K562 (cell line): ENCODE measurements around the gene PDCD10. TPM values are rescaled to one million over a fixed set of nuclear protein-coding genes. Genes with fewer than 3 reads are reported as not detected.
A peak's percentile ranks its signal among the peaks of the same experiment; 100 is the strongest.

Source experiments
- ADNP ChIP-seq: fragments of 200-800 bp; sonication (Bioruptor generic); IDR thresholded peaks from 2 replicates; pipeline ENCODE4 v1.6.1; 2016; ENCODE audit warnings: missing genetic modification characterization, missing compliant biosample characterization
- EHMT2 ChIP-seq: fragments of 450-650 bp; IDR thresholded peaks from 2 replicates; pipeline ENCODE4 v1.6.1; 2018; ENCODE audit warnings: antibody characterized with exemption
- ELF1 ChIP-seq: fragments of 200-800 bp; sonication (Bioruptor generic); IDR thresholded peaks from 2 replicates; pipeline ENCODE4 v1.6.1; 2016; ENCODE audit warnings: missing genetic modification characterization, missing compliant biosample characterization
- FOXM1 ChIP-seq, 2 experiments: fragments of 450-650 bp in 1 of 2; sonication (generic) in 1 of 2; formaldehyde crosslinking in 1 of 2; IDR thresholded peaks; 2 replicates each; pipeline versions ENCODE4 v1.6.1 to v1.9.0; 2017 to 2022; ENCODE audit warnings: low read depth in 2 of 2, mild to moderate bottlenecking in 2 of 2, missing genetic modification reagents in 1 of 2, moderate library complexity in 1 of 2
- HDAC1 ChIP-seq, 2 experiments: fragments of 450-650 bp; IDR thresholded peaks; 2 replicates each; pipeline ENCODE4 v1.6.1; 2016 to 2017; ENCODE audit warnings: inconsistent platforms in 1 of 2, mild to moderate bottlenecking in 1 of 2, moderate library complexity in 1 of 2
- HNRNPK ChIP-seq: fragments of 200-400 bp; formaldehyde crosslinking; IDR thresholded peaks from one replicate; pipeline ENCODE4 v1.6.1; 2018; ENCODE audit warnings: mild to moderate bottlenecking, low read depth, low read length; ENCODE audit not compliant: poor library complexity, severe bottlenecking
- ILF3 ChIP-seq: fragments of 450-650 bp; IDR thresholded peaks from 2 replicates; pipeline ENCODE4 v1.6.1; 2018; ENCODE audit warnings: antibody characterized with exemption, mild to moderate bottlenecking, moderate library complexity, borderline replicate concordance
- KLF10 ChIP-seq: fragments of 250-450 bp; sonication (Bioruptor Pico); IDR thresholded peaks from 2 replicates; pipeline ENCODE4 v1.6.1; 2021; ENCODE audit warnings: matching md5 sums
- MEIS2 ChIP-seq: fragments of 450-650 bp; IDR thresholded peaks from 2 replicates; pipeline ENCODE4 v1.6.1; 2014; ENCODE audit warnings: mild to moderate bottlenecking; ENCODE audit not compliant: partially characterized antibody
- POLR2AphosphoS5 ChIP-seq: IDR thresholded peaks from 2 replicates; pipeline ENCODE4 v1.6.1; 2011; ENCODE audit warnings: mild to moderate bottlenecking, low read depth, low read length, moderate library complexity; ENCODE audit not compliant: control insufficient read depth, insufficient read depth
- RREB1 ChIP-seq: fragments of 250-450 bp; sonication (Bioruptor Pico); IDR thresholded peaks from 2 replicates; pipeline ENCODE4 v1.4.0; 2020
- RUNX1 ChIP-seq: sonication (generic); IDR thresholded peaks from 2 replicates; pipeline ENCODE4 v1.6.1; 2016; ENCODE audit warnings: antibody characterized with exemption, low read depth
- SMARCA4 ChIP-seq: fragments of 450-650 bp; IDR thresholded peaks from 2 replicates; pipeline ENCODE4 v1.6.1; 2016
- SMARCE1 ChIP-seq: fragments of 450-650 bp; IDR thresholded peaks from 2 replicates; pipeline ENCODE4 v1.7.1; 2016; ENCODE audit warnings: mild to moderate bottlenecking
- TCF3 ChIP-seq: sonication (generic); formaldehyde crosslinking; IDR thresholded peaks from 2 replicates; pipeline ENCODE4 v1.4.0; 2020; ENCODE audit warnings: mild to moderate bottlenecking, missing genetic modification reagents
- TFAP4 ChIP-seq: sonication (generic); formaldehyde crosslinking; IDR thresholded peaks from 2 replicates; pipeline ENCODE4 v1.8.0; 2022; ENCODE audit warnings: missing genetic modification reagents, mild to moderate bottlenecking, moderate library complexity, borderline replicate concordance
- ZNF143 ChIP-seq: sonication (generic); formaldehyde crosslinking; IDR thresholded peaks from 2 replicates; pipeline ENCODE4 v1.9.0; 2022; ENCODE audit warnings: mild to moderate bottlenecking, missing genetic modification reagents
- ZNF316 ChIP-seq: fragments of 450-650 bp; IDR thresholded peaks from 2 replicates; pipeline ENCODE4 v1.6.1; 2016
- ZNF41 ChIP-seq: fragments of 250-450 bp; sonication (Bioruptor Pico); conservative IDR thresholded peaks from 2 replicates; pipeline ENCODE4 v1.4.0; 2020; ENCODE audit warnings: mild to moderate bottlenecking
- ZNF586 ChIP-seq: fragments of 450-650 bp; formaldehyde crosslinking; conservative IDR thresholded peaks from 2 replicates; pipeline ENCODE4 v1.4.0; 2020; ENCODE audit warnings: mild to moderate bottlenecking, moderate library complexity
- ZNF785 ChIP-seq: fragments of 250-450 bp; sonication (Bioruptor Pico); IDR thresholded peaks from 2 replicates; pipeline ENCODE4 v1.4.0; 2020; ENCODE audit warnings: mild to moderate bottlenecking
- polyA plus RNA-seq, 8 experiments: library from polyadenylated mRNA; depleted of rRNA in 4 of 8; stranded (reverse) in 5 of 8; unstranded in 3 of 8; fragments of >200 nt; fragmentation: Nextera tagmentation in 2 of 8; fragmentation: Illumina TruSeq in 1 of 8; extraction: Ambion mirVana in 2 of 8; extraction: Trizol in 1 of 8; gene quantifications; 2 replicates each; pipeline versions ENCODE4 v1.2.1 to v1.2.3, GENCODE V29; 2011 to 2014; ENCODE audit warnings: inconsistent platforms in 1 of 8, missing spikeins in 1 of 8
- total RNA-seq, 7 experiments: library from RNA; depleted of rRNA in 6 of 7; stranded (reverse); fragments of >200 nt in 6 of 7; fragmentation: Illumina TruSeq in 2 of 7; extraction: Trizol in 2 of 7; gene quantifications; 2 replicates each; pipeline versions ENCODE4 v1.2.1 to v1.2.3, GENCODE V29; 2011 to 2021; ENCODE audit warnings: low replicate concordance in 1 of 7

The PDCD10 gene
- total and polyA plus RNA-seq, 9 of the 15 experiments (the other 6 are each of a cell fraction or from before 2014, with no cell fraction given), result 121 to 476 (median 232) TPM

GRCh38 chr3:167718582-167718981 lies 16.1 kb downstream of the PDCD10 start (continued):
- TF ChIP-seq ZNF41 (CRISPR knock-in tag) (no peak), HDAC1 (IDR thresholded peaks at IDR 0.05) (peak in 1 of 2 experiments; percentile 36; a peak in 1 of 4 replicates), ELF1 (no peak), MEIS2 (peak; percentile 48), ZNF586 (CRISPR knock-in tag) (no peak), KLF10 (CRISPR knock-in tag) (no peak), RUNX1 (no peak), ZNF316 (peak; percentile 22; the same call in 1 of the 2 replicates), EHMT2 (0 out of 2 replicates have a peak, but pooled peaks have one; percentile 37), TCF3 (CRISPR knock-in tag) (no peak), SMARCE1 (0 out of 2 replicates have a peak, but pooled peaks have one; percentile 28), ILF3 (no peak), POLR2AphosphoS5 (peak; percentile 27; the same call in 1 of the 2 replicates), FOXM1 (IDR thresholded peaks at IDR 0.05; ENCODE audit: low read depth) (peak; percentile 22; the same call in 1 of the 2 replicates), FOXM1 (CRISPR knock-in tag; IDR thresholded peaks at IDR 0.05; ENCODE audit: low read depth) (no peak), SMARCA4 (peak; percentile 39; the same call in 1 of the 2 replicates), ZNF785 (CRISPR knock-in tag) (no peak), ZNF143 (CRISPR knock-in tag) (no peak), TFAP4 (CRISPR knock-in tag) (no peak), ADNP (tag) (peak; percentile 77), HNRNPK (no peak), RREB1 (CRISPR knock-in tag) (no peak)
